GM12872 (cell line): Measurements from ENCODE around the gene SELENOP.

Experiments
- CTCF ChIP-seq: IDR thresholded peaks from 3 replicates; pipeline ENCODE4 v1.5.1; 2011; ENCODE audit warnings: low read depth, mild to moderate bottlenecking, low read length, moderate library complexity; ENCODE audit not compliant: insufficient read depth

SELENOP gene

GRCh38 chr5:42837601-42838000 is 25.9 kb upstream of the SELENOP start:
- TF ChIP-seq CTCF = no peak

- TF ChIP-seq CTCF = no peak
These were observed 24.5 kb upstream of the SELENOP start for GRCh38 chr5:42836070-42836769.

- TF ChIP-seq CTCF = no peak
These were observed 20.4 kb upstream of the SELENOP start for GRCh38 chr5:42832060-42832459.

- TF ChIP-seq CTCF = no peak
These were observed 19.2 kb upstream of the SELENOP start for GRCh38 chr5:42830924-42831323.

- no peak for TF ChIP-seq CTCF
These were observed 17.0 kb upstream of the SELENOP start for GRCh38 chr5:42828671-42829070.

GRCh38 chr5:42826757-42827515 is 15.2 kb upstream of the SELENOP start:
- no peak for TF ChIP-seq CTCF

- TF ChIP-seq CTCF = no peak
These were observed 13.9 kb upstream of the SELENOP start for GRCh38 chr5:42825422-42826148.
